ENCODE results near the gene NPPA.

The NPPA gene

GRCh38 chr1:11874624-11875023, 27.0 kb upstream of the NPPA start:
- no peaks in the 10 kb centered on the region for H3K9me2 ChIP-seq (ENCODE audit: low read depth, low read length)
- H3F3A ChIP-seq (ENCODE audit: insufficient read depth, low read length): no peaks in the 10 kb centered on the region
- no peak overlapping the region for H3K4me3 ChIP-seq (ENCODE audit: low read depth, low read length, poor library complexity, severe bottlenecking)
- TF ChIP-seq EZH2 (IDR thresholded peaks at IDR 0.05; ENCODE audit: borderline replicate concordance, low read length) (no peak), CTCF (IDR thresholded peaks at IDR 0.05; ENCODE audit: low read length) (no peak)
- peaks cover 3% of the 10 kb centered on the region; the same call in 1 of the 2 replicates for H3K27me3 ChIP-seq (ENCODE audit: insufficient read depth, low read length)
- no peak overlapping the region for H3K4me2 ChIP-seq (ENCODE audit: low read length)
- H3K36me3 ChIP-seq (ENCODE audit: insufficient read depth, low read length): no peaks in the 10 kb centered on the region
- no peak overlapping the region for H3K9ac ChIP-seq (ENCODE audit: low read length)
- H3K27ac ChIP-seq (ENCODE audit: low read depth, low read length, poor library complexity, severe bottlenecking): no peak overlapping the region
- no peaks in the 10 kb centered on the region for H3K79me2 ChIP-seq (ENCODE audit: insufficient read depth, low read length)
- no peaks in the 10 kb centered on the region for H3K9me3 ChIP-seq (ENCODE audit: low read length)
- no peak overlapping the region for H2AFZ ChIP-seq (ENCODE audit: low read length)
- no peaks in the 10 kb centered on the region for H3K4me1 ChIP-seq (ENCODE audit: insufficient read depth, low read length, severe bottlenecking)
- no peaks in the 10 kb centered on the region for H4K20me1 ChIP-seq (ENCODE audit: insufficient read depth, low read length)

- Histone ChIP-seq H4K20me1 (ENCODE audit: insufficient read depth, low read length) (no peaks in the 10 kb centered on the region), H3K27me3 (ENCODE audit: insufficient read depth, low read length) (peaks cover 3% of the 10 kb centered on the region; the same call in 1 of the 2 replicates), H3K9me2 (ENCODE audit: low read depth, low read length) (no peaks in the 10 kb centered on the region), H2AFZ (ENCODE audit: low read length) (no peak overlapping the region), H3K4me3 (ENCODE audit: low read depth, low read length, poor library complexity, severe bottlenecking) (no peak overlapping the region), H3K36me3 (ENCODE audit: insufficient read depth, low read length) (no peaks in the 10 kb centered on the region), H3K27ac (ENCODE audit: low read depth, low read length, poor library complexity, severe bottlenecking) (no peak overlapping the region), H3K9ac (ENCODE audit: low read length) (no peak overlapping the region), H3F3A (ENCODE audit: insufficient read depth, low read length) (no peaks in the 10 kb centered on the region), H3K79me2 (ENCODE audit: insufficient read depth, low read length) (no peaks in the 10 kb centered on the region), H3K9me3 (ENCODE audit: low read length) (no peaks in the 10 kb centered on the region), H3K4me1 (ENCODE audit: insufficient read depth, low read length, severe bottlenecking) (no peaks in the 10 kb centered on the region), H3K4me2 (ENCODE audit: low read length) (no peak overlapping the region)
- TF ChIP-seq CTCF (IDR thresholded peaks at IDR 0.05; ENCODE audit: low read length) (no peak), EZH2 (IDR thresholded peaks at IDR 0.05; ENCODE audit: borderline replicate concordance, low read length) (no peak)
Observed at GRCh38 chr1:11874258-11874562, 26.6 kb upstream of the NPPA start.

GRCh38 chr1:11873395-11874257, 26.0 kb upstream of the NPPA start:
- no peaks in the 10 kb centered on the region for H3K4me1 ChIP-seq (ENCODE audit: insufficient read depth, low read length, severe bottlenecking)
- H2AFZ ChIP-seq (ENCODE audit: low read length): no peak overlapping the region
- no peaks in the 10 kb centered on the region for H3K9me2 ChIP-seq (ENCODE audit: low read depth, low read length)
- no peak overlapping the region for H3K4me3 ChIP-seq (ENCODE audit: low read depth, low read length, poor library complexity, severe bottlenecking)
- no peaks in the 10 kb centered on the region for H3F3A ChIP-seq (ENCODE audit: insufficient read depth, low read length)
- H3K4me2 ChIP-seq (ENCODE audit: low read length): no peak overlapping the region
- no peaks in the 10 kb centered on the region for H4K20me1 ChIP-seq (ENCODE audit: insufficient read depth, low read length)
- no peaks in the 10 kb centered on the region for H3K79me2 ChIP-seq (ENCODE audit: insufficient read depth, low read length)
- no peak overlapping the region for H3K9ac ChIP-seq (ENCODE audit: low read length)
- no peaks in the 10 kb centered on the region for H3K9me3 ChIP-seq (ENCODE audit: low read length)
- H3K27me3 ChIP-seq (ENCODE audit: insufficient read depth, low read length): peaks cover 3% of the 10 kb centered on the region; the same call in 1 of the 2 replicates
- H3K27ac ChIP-seq (ENCODE audit: low read depth, low read length, poor library complexity, severe bottlenecking): no peak overlapping the region
- no peaks in the 10 kb centered on the region for H3K36me3 ChIP-seq (ENCODE audit: insufficient read depth, low read length)
- TF ChIP-seq CTCF (IDR thresholded peaks at IDR 0.05; ENCODE audit: low read length): no peak
- TF ChIP-seq EZH2 (IDR thresholded peaks at IDR 0.05; ENCODE audit: borderline replicate concordance, low read length): no peak

Data from OCI-LY1 (cell line).